HEK293 (cell line): ENCODE data around the gene TTC12.

Experiments
- CTCF ChIA-PET: fragments of 350-600 bp; formaldehyde crosslinking; extraction: SDS; loops from one replicate; lab custom pipeline; 2021; ENCODE audit warnings: antibody characterized with exemption; lab: Yijun Ruan, JAX
- POLR2A ChIA-PET: fragments of 300-600 bp; formaldehyde crosslinking; extraction: SDS; loops from one replicate; lab custom pipeline; 2020; ENCODE audit warnings: antibody characterized with exemption, inconsistent platforms; lab: Yijun Ruan, JAX
- H3K27ac ChIP-seq: fragments of 200-500 bp; sonication (Bioruptor generic); 2 replicates; pipeline ENCODE4 v1.5.1; 2014; ENCODE audit warnings: low read depth, low read length, control low read depth, inconsistent platforms; ENCODE audit errors: extremely low read depth
- H3K36me3 ChIP-seq, 2 experiments: fragments of 200-500 bp in 1 of 2; sonication (Bioruptor generic) in 1 of 2; 1 replicate in 1 of 2; 2 replicates in 1 of 2; pipeline ENCODE4 v1.5.1; 2014 to 2017; ENCODE audit warnings: inconsistent platforms in 2 of 2, low read length in 2 of 2; ENCODE audit not compliant: control insufficient read depth in 2 of 2, insufficient read depth in 1 of 2
- H3K4me1 ChIP-seq: fragments of 200-500 bp; sonication (Bioruptor generic); 2 replicates; pipeline ENCODE4 v1.5.1; 2014; ENCODE audit warnings: mild to moderate bottlenecking, low read length, inconsistent platforms; ENCODE audit not compliant: control insufficient read depth, insufficient read depth
- H3K4me3 ChIP-seq: 2 replicates; pipeline ENCODE4 v1.5.1; 2011; ENCODE audit warnings: low read depth, mild to moderate bottlenecking, control low read depth, low read length, moderate library complexity
- H3K9me3 ChIP-seq: fragments of 200-500 bp; sonication (Bioruptor generic); 2 replicates; pipeline ENCODE4 v1.5.1; 2014; ENCODE audit warnings: low read depth, low read length, inconsistent platforms; ENCODE audit not compliant: control insufficient read depth, insufficient read depth
- BCL6B ChIP-seq: fragments of 450-650 bp; formaldehyde crosslinking; IDR thresholded peaks from 2 replicates; pipeline ENCODE4 v1.5.1; 2017; ENCODE audit warnings: missing biosample characterization, missing genetic modification characterization
- PBX3 ChIP-seq: sonication (generic); formaldehyde crosslinking; IDR thresholded peaks from 2 replicates; pipeline ENCODE4 v1.8.1; 2022; ENCODE audit warnings: mild to moderate bottlenecking, moderate library complexity, missing genetic modification reagents
- TCF7L2 ChIP-seq: IDR thresholded peaks from 2 replicates; pipeline ENCODE4 v1.6.1; 2011; ENCODE audit warnings: low read depth, mild to moderate bottlenecking, inconsistent platforms, low read length, moderate library complexity, borderline replicate concordance
- WT1 ChIP-seq: fragments of 450-650 bp; formaldehyde crosslinking; IDR thresholded peaks from 2 replicates; pipeline ENCODE4 v1.5.1; 2016; ENCODE audit warnings: missing biosample characterization, missing genetic modification characterization
- ZBTB11 ChIP-seq: fragments of 450-650 bp; formaldehyde crosslinking; conservative IDR thresholded peaks from 2 replicates; pipeline ENCODE4 v1.5.1; 2016; ENCODE audit warnings: low read depth, missing biosample characterization, missing genetic modification characterization
- ZBTB8A ChIP-seq: fragments of 450-650 bp; formaldehyde crosslinking; IDR thresholded peaks from 2 replicates; pipeline ENCODE4 v1.5.1; 2016; ENCODE audit warnings: missing biosample characterization, missing genetic modification characterization
- ZFP37 ChIP-seq: fragments of 450-650 bp; formaldehyde crosslinking; IDR thresholded peaks from 2 replicates; pipeline ENCODE4 v1.5.1; 2016; ENCODE audit warnings: missing biosample characterization, missing genetic modification characterization
- ZNF19 ChIP-seq: fragments of 450-650 bp; formaldehyde crosslinking; IDR thresholded peaks from 2 replicates; pipeline ENCODE4; 2016; ENCODE audit warnings: missing biosample characterization, missing genetic modification characterization, low read depth
- ZNF223 ChIP-seq: fragments of 450-650 bp; formaldehyde crosslinking; IDR thresholded peaks from 2 replicates; pipeline ENCODE4 v1.5.1; 2016; ENCODE audit warnings: missing biosample characterization, missing genetic modification characterization
- ZNF362 ChIP-seq: fragments of 450-650 bp; formaldehyde crosslinking; IDR thresholded peaks from 2 replicates; pipeline ENCODE4 v1.5.1; 2016; ENCODE audit warnings: missing biosample characterization, missing genetic modification characterization
- ZNF366 ChIP-seq: fragments of 450-650 bp; formaldehyde crosslinking; conservative IDR thresholded peaks from 2 replicates; pipeline ENCODE4 v1.5.1; 2016; ENCODE audit warnings: missing biosample characterization, missing genetic modification characterization
- ZNF488 ChIP-seq: fragments of 450-650 bp; formaldehyde crosslinking; IDR thresholded peaks from 2 replicates; pipeline ENCODE4 v1.5.1; 2016; ENCODE audit warnings: missing biosample characterization, missing genetic modification characterization
- ZNF514 ChIP-seq: fragments of 450-650 bp; formaldehyde crosslinking; IDR thresholded peaks from 2 replicates; pipeline ENCODE4 v1.5.1; 2016; ENCODE audit warnings: missing biosample characterization, missing genetic modification characterization
- ZNF610 ChIP-seq: fragments of 450-650 bp; formaldehyde crosslinking; IDR thresholded peaks from 2 replicates; pipeline ENCODE4 v1.5.1; 2016; ENCODE audit warnings: missing biosample characterization, missing genetic modification characterization, borderline replicate concordance
- ZNF654 ChIP-seq: fragments of 450-650 bp; formaldehyde crosslinking; IDR thresholded peaks from 2 replicates; pipeline ENCODE4 v1.5.1; 2016; ENCODE audit warnings: low read depth, missing biosample characterization, missing genetic modification characterization
- ZNF677 ChIP-seq: fragments of 450-650 bp; IDR thresholded peaks from 2 replicates; pipeline ENCODE4 v1.5.0; 2018; ENCODE audit warnings: missing biosample characterization, mild to moderate bottlenecking, missing genetic modification characterization, moderate library complexity
- ZNF692 ChIP-seq: fragments of 450-650 bp; formaldehyde crosslinking; IDR thresholded peaks from 2 replicates; pipeline ENCODE4 v1.5.1; 2016; ENCODE audit warnings: missing biosample characterization, missing genetic modification characterization
- ZNF707 ChIP-seq: fragments of 450-650 bp; formaldehyde crosslinking; IDR thresholded peaks from 2 replicates; pipeline ENCODE4 v1.5.1; 2016; ENCODE audit warnings: missing biosample characterization, missing genetic modification characterization
- ZNF777 ChIP-seq: fragments of 450-650 bp; formaldehyde crosslinking; IDR thresholded peaks from 2 replicates; pipeline ENCODE4 v1.5.1; 2017; ENCODE audit warnings: missing biosample characterization, missing genetic modification characterization, borderline replicate concordance

The TTC12 gene

GRCh38 chr11:113278481-113278880 lies 35.9 kb upstream of the TTC12 start:
- TF ChIP-seq PBX3 (no peak), ZNF514 (tag by site-specific recombination) (no peak), TCF7L2 (no peak), BCL6B (tag by site-specific recombination) (no peak), ZNF777 (tag by site-specific recombination) (no peak), ZBTB8A (tag by site-specific recombination) (no peak), ZNF488 (tag by site-specific recombination) (no peak), ZFP37 (no peak), WT1 (tag by site-specific recombination) (no peak), ZNF610 (tag by site-specific recombination) (no peak)
- ChIA-PET CTCF (interaction anchor here (1.2 to 1.9 kb wide), 2 partner anchors 12 to 690 kb away, joined by 4 to 11 read pairs; no protein-coding TSS in a partner anchor), POLR2A (no interaction called here)
- Histone ChIP-seq H3K4me1 (no peaks in the 10 kb centered on the region), H3K9me3 (no peaks in the 10 kb centered on the region), H3K27ac (no peak overlapping the region), H3K36me3 (peaks cover 0 to 2% of the 10 kb centered on the region in 2 experiments; a peak in 1 of 3 replicates), H3K4me3 (no peak overlapping the region)

- H3K9me3 ChIP-seq: no peaks in the 10 kb centered on the region
- CTCF ChIA-PET: interaction anchor here (1.2 to 1.9 kb wide), 2 partner anchors 11 to 691 kb away, joined by 4 to 11 read pairs; no protein-coding TSS in a partner anchor
- no peak overlapping the region for H3K27ac ChIP-seq
- TF ChIP-seq ZNF677 (tag by site-specific recombination): no peak
- no peak for TF ChIP-seq ZNF692 (tag by site-specific recombination)
- TF ChIP-seq ZNF223 (tag by site-specific recombination): no peak
- no peak for TF ChIP-seq ZNF366 (tag by site-specific recombination)
- TF ChIP-seq ZNF654 (tag by site-specific recombination): no peak
- TF ChIP-seq ZNF362 (tag by site-specific recombination): no peak
- TF ChIP-seq ZNF19 (tag by site-specific recombination): no peak
- TF ChIP-seq ZBTB11 (tag by site-specific recombination): no peak
- no peak for TF ChIP-seq ZNF707 (tag by site-specific recombination)
- no peak for TF ChIP-seq BCL6B (tag by site-specific recombination)
- TF ChIP-seq TCF7L2: no peak
- H3K36me3 ChIP-seq: peaks cover 0 to 2% of the 10 kb centered on the region in 2 experiments; a peak in 1 of 3 replicates
- H3K4me3 ChIP-seq: no peak overlapping the region
- POLR2A ChIA-PET: no interaction called here
- H3K4me1 ChIP-seq: no peaks in the 10 kb centered on the region
Observed at GRCh38 chr11:113278925-113279324, 35.5 kb upstream of the TTC12 start.
